HepG2 (cell line): Measurements from ENCODE around the gene MYLK3. TPM values are rescaled to one million over a fixed set of nuclear protein-coding genes. Genes with fewer than 3 reads are reported as not detected.

Experiments used
- ATAC-seq: fragments of 200-7000 bp; cut with Tn5 transposase; 3 replicates; pipeline ENCODE4 v1.9.1; 2020; ENCODE audit warnings: mild to moderate bottlenecking, moderate library complexity
- BruUV-seq: library from RNA; stranded (reverse); fragments of 400-500 nt; replicated peaks from 2 replicates; lab custom pipeline; 2021; lab: Mats Ljungman, UMichigan
- CTCF ChIA-PET: fragments of 300-600 bp; formaldehyde crosslinking; extraction: SDS; loops from one replicate; lab custom pipeline; 2021; ENCODE audit warnings: low total read pairs, inconsistent platforms, low intra/inter-chr PET ratio; lab: Yijun Ruan, JAX
- POLR2A ChIA-PET: fragments of 350-600 bp; sonication (Branson Sonifier 250); formaldehyde crosslinking; loops from one replicate; lab custom pipeline; 2020; ENCODE audit warnings: antibody characterized with exemption, inconsistent platforms; lab: Yijun Ruan, JAX
- DNase-seq: peaks from one replicate; pipeline ENCODE4 v3.0.0-alpha.2; 2015; ENCODE audit warnings: low spot score
- FAIRE-seq: peaks from 3 replicates; lab custom pipeline; 2011; peaks lifted over from hg19 to GRCh38; lab: Jason Lieb, UNC
- H2AFZ ChIP-seq: one replicate; pipeline ENCODE4 v1.6.1; 2011; ENCODE audit warnings: low read length, inconsistent platforms
- H3K27ac ChIP-seq: fragments of 300-600 bp; 3 replicates; pipeline ENCODE4 v1.8.0; 2011; ENCODE audit warnings: mixed run types, mild to moderate bottlenecking, mixed read lengths, low read length, inconsistent platforms; ENCODE audit not compliant: insufficient read depth; ENCODE audit errors: extremely low read length
- H3K27me3 ChIP-seq, 2 experiments: fragments of 200-600 bp in 1 of 2; 2 replicates in 1 of 2; 3 replicates in 1 of 2; pipeline versions ENCODE4 v1.6.0 to v1.8.0; 2011; ENCODE audit warnings: low read length in 2 of 2, mild to moderate bottlenecking in 2 of 2, moderate library complexity in 2 of 2, inconsistent platforms in 1 of 2; ENCODE audit not compliant: insufficient read depth in 2 of 2, control insufficient read depth in 1 of 2
- H3K36me3 ChIP-seq, 2 experiments: fragments of 200-600 bp in 1 of 2; replicated peaks in 1 of 2; 2 replicates in 1 of 2; 3 replicates in 1 of 2; pipeline versions ENCODE4 v1.5.1 to v1.8.0; 2011; ENCODE audit warnings: low read length in 2 of 2, inconsistent platforms in 1 of 2; ENCODE audit not compliant: insufficient read depth in 2 of 2, control insufficient read depth in 1 of 2
- H3K4me1 ChIP-seq: 2 replicates; pipeline ENCODE4 v1.5.1; 2012; ENCODE audit warnings: low read length, inconsistent platforms; ENCODE audit not compliant: insufficient read depth
- H3K4me2 ChIP-seq: 2 replicates; pipeline ENCODE4 v1.6.0; 2011; ENCODE audit warnings: low read depth, low read length, inconsistent platforms
- H3K4me3 ChIP-seq, 3 experiments: fragments of 200-600 bp in 1 of 3; sonication (generic), shearing (Covaris generic) in 1 of 3; replicated peaks in 1 of 3; 2 replicates each; pipeline ENCODE4 v1.5.1; 2011 to 2016; ENCODE audit warnings: low read length in 3 of 3, inconsistent platforms in 2 of 3, low read depth in 2 of 3, mild to moderate bottlenecking in 2 of 3, control low read depth in 1 of 3, mixed read lengths in 1 of 3; ENCODE audit not compliant: insufficient read depth in 1 of 3
- H3K79me2 ChIP-seq: one replicate; pipeline ENCODE4 v1.6.1; 2011; ENCODE audit warnings: low read length, inconsistent platforms; ENCODE audit not compliant: insufficient read depth
- H3K9ac ChIP-seq: 2 replicates; pipeline ENCODE4 v1.6.0; 2011; ENCODE audit warnings: mild to moderate bottlenecking, low read depth, low read length, inconsistent platforms; ENCODE audit not compliant: insufficient read depth
- H3K9me3 ChIP-seq: 2 replicates; pipeline ENCODE4 v1.5.1; 2012; ENCODE audit warnings: mild to moderate bottlenecking, low read length
- H4K20me1 ChIP-seq: 2 replicates; pipeline ENCODE4 v1.6.0; 2011; ENCODE audit warnings: inconsistent platforms, mild to moderate bottlenecking, low read length, moderate library complexity; ENCODE audit not compliant: insufficient read depth
- ARNT ChIP-seq: fragments of 450-650 bp; IDR thresholded peaks from 2 replicates; pipeline ENCODE4 v1.6.1; 2017
- IRX3 ChIP-seq: sonication (generic); formaldehyde crosslinking; IDR thresholded peaks from 2 replicates; pipeline ENCODE4 v1.8.1; 2023; ENCODE audit warnings: mild to moderate bottlenecking, low read depth, missing genetic modification reagents, borderline replicate concordance
- KAT7 ChIP-seq: IDR thresholded peaks from 2 replicates; pipeline ENCODE4 v1.6.1; 2018; ENCODE audit warnings: borderline replicate concordance, missing compliant biosample characterization
- SNRNP70 ChIP-seq: fragments of 200-400 bp; formaldehyde crosslinking; IDR thresholded peaks from 2 replicates; pipeline ENCODE4 v1.6.1; 2017; ENCODE audit warnings: mild to moderate bottlenecking, low read depth, low read length, moderate library complexity
- TRIM22 ChIP-seq: fragments of 450-650 bp; IDR thresholded peaks from 2 replicates; pipeline ENCODE4 v1.6.1; 2017
- TSC22D2 ChIP-seq: sonication (generic); formaldehyde crosslinking; IDR thresholded peaks from 2 replicates; pipeline ENCODE4 v1.5.1; 2020; ENCODE audit warnings: missing genetic modification reagents, mild to moderate bottlenecking, borderline replicate concordance
- ZKSCAN8 ChIP-seq: IDR thresholded peaks from 2 replicates; pipeline ENCODE4 v1.6.1; 2016; ENCODE audit warnings: borderline replicate concordance, missing genetic modification reagents, missing compliant biosample characterization
- ZNF121 ChIP-seq: sonication (generic); formaldehyde crosslinking; IDR thresholded peaks from 2 replicates; pipeline ENCODE4 v1.5.0; 2020; ENCODE audit warnings: mild to moderate bottlenecking, missing genetic modification reagents
- ZNF557 ChIP-seq: sonication (generic); formaldehyde crosslinking; IDR thresholded peaks from 2 replicates; pipeline ENCODE4 v1.4.0; 2020; ENCODE audit warnings: missing genetic modification reagents
- ZNF577 ChIP-seq: sonication (generic); formaldehyde crosslinking; IDR thresholded peaks from 2 replicates; pipeline ENCODE4 v1.4.0; 2020; ENCODE audit warnings: mild to moderate bottlenecking, low read depth, missing genetic modification reagents, borderline replicate concordance
- ZNF841 ChIP-seq: sonication (generic); formaldehyde crosslinking; IDR thresholded peaks from 2 replicates; pipeline ENCODE4 v1.8.1; 2023; ENCODE audit warnings: missing genetic modification reagents, borderline replicate concordance
- WGBS: methylation state at CpG from one replicate; pipeline ENCODE4 v1.1.6; 2017; ENCODE audit warnings: low lambda C conversion rate; 5-methylcytosine and 5-hydroxymethylcytosine counted together
- in situ Hi-C: cut with HindIII; loops from 2 replicates; pipeline ENCODE4 v1.10.0; 2017; ENCODE audit warnings: low pct_unique_long_range_greater_than_20kb; ENCODE audit not compliant: extremely low pct_ligation_motif_present
- intact Hi-C: fragments of 100-400 bp; cut with micrococcal nuclease; formaldehyde crosslinking; loops from one replicate; pipeline ENCODE4 v1.10.0; 2022; ENCODE audit not compliant: unreplicated experiment
- polyA plus RNA-seq, 8 experiments: library from polyadenylated mRNA; depleted of rRNA in 3 of 8; stranded (reverse) in 7 of 8; unstranded in 1 of 8; fragments of >200 nt; fragmentation: Illumina TruSeq in 4 of 8; extraction: Trizol in 4 of 8; gene quantifications; 2 replicates each; pipeline versions ENCODE4 v1.2.1 to v1.2.3, GENCODE V29; 2011 to 2016; ENCODE audit warnings: low read depth in 4 of 8, missing spikeins in 1 of 8, mixed read lengths in 1 of 8; ENCODE audit not compliant: insufficient read depth in 1 of 8
- total RNA-seq, 5 experiments: library from RNA; depleted of rRNA; stranded (reverse); fragments of >200 nt; fragmentation: Illumina TruSeq; extraction: Trizol; gene quantifications; 2 replicates each; pipeline ENCODE4 v1.2.3, GENCODE V29; 2016; ENCODE audit warnings: low read depth in 1 of 5
- TF ChIP-seq, protein P1 (sequence below): IDR thresholded peaks from 2 replicates; pipeline ENCODE4 v1.6.1; 2016; ENCODE audit warnings: missing compliant biosample characterization, missing genetic modification reagents, borderline replicate concordance
- TF ChIP-seq, protein P2 (sequence below): sonication (generic); formaldehyde crosslinking; IDR thresholded peaks from 2 replicates; pipeline ENCODE4 v1.5.1; 2020; ENCODE audit warnings: mild to moderate bottlenecking, missing genetic modification reagents, moderate library complexity
- TF ChIP-seq, protein P3 (sequence below): sonication (generic); formaldehyde crosslinking; IDR thresholded peaks from one replicate; pipeline ENCODE4 v1.5.1; 2020; ENCODE audit warnings: mild to moderate bottlenecking, missing genetic modification reagents; ENCODE audit errors: not compliant biosample characterization

The MYLK3 gene
- total and polyA plus RNA-seq, 2 of the 13 experiments (the other 11 are each of a cell fraction or from before 2014, with no cell fraction given) = 0.04 to 0.18 TPM

GRCh38 chr16:46700048-46700447 is 48.1 kb downstream of the MYLK3 start:
- ChIA-PET CTCF (no interaction called here), POLR2A (no interaction called here)
- Histone ChIP-seq H4K20me1 (no peaks in the 10 kb centered on the region), H3K9ac (no peak overlapping the region), H3K4me2 (no peak overlapping the region), H3K79me2 (no peaks in the 10 kb centered on the region), H3K27ac (no peak overlapping the region), H3K4me1 (no peaks in the 10 kb centered on the region), H3K27me3 (no peaks in the 10 kb centered on the region), H3K4me3 (no peak overlapping the region), H3K36me3 (peaks cover 10 to 30% of the 10 kb centered on the region in 2 experiments), H2AFZ (no peak overlapping the region), H3K9me3 (no peaks in the 10 kb centered on the region)
- DNase-seq = no peak
- WGBS = 93% methylated on average over 3 of the region's 3 CpGs
- in situ Hi-C loops (no loop called here), intact Hi-C loops (no loop called here)
- TF ChIP-seq IRX3 (CRISPR knock-in tag) (no peak), KAT7 (CRISPR knock-in tag) (no peak), ZNF557 (CRISPR knock-in tag) (no peak), SNRNP70 (no peak), TSC22D2 (no peak), ZNF577 (CRISPR knock-in tag) (no peak), ZNF841 (no peak), TRIM22 (no peak), ZNF121 (CRISPR knock-in tag) (no peak), ZKSCAN8 (CRISPR knock-in tag) (no peak), ARNT (no peak)
- TF ChIP-seq, protein P1, sequence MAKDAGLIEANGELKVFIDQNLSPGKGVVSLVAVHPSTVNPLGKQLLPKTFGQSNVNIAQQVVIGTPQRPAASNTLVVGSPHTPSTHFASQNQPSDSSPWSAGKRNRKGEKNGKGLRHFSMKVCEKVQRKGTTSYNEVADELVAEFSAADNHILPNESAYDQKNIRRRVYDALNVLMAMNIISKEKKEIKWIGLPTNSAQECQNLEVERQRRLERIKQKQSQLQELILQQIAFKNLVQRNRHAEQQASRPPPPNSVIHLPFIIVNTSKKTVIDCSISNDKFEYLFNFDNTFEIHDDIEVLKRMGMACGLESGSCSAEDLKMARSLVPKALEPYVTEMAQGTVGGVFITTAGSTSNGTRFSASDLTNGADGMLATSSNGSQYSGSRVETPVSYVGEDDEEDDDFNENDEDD (CRISPR knock-in tag) = no peak
- TF ChIP-seq, protein P2, sequence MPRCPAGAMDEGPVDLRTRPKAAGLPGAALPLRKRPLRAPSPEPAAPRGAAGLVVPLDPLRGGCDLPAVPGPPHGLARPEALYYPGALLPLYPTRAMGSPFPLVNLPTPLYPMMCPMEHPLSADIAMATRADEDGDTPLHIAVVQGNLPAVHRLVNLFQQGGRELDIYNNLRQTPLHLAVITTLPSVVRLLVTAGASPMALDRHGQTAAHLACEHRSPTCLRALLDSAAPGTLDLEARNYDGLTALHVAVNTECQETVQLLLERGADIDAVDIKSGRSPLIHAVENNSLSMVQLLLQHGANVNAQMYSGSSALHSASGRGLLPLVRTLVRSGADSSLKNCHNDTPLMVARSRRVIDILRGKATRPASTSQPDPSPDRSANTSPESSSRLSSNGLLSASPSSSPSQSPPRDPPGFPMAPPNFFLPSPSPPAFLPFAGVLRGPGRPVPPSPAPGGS = no peak
- TF ChIP-seq, protein P3, sequence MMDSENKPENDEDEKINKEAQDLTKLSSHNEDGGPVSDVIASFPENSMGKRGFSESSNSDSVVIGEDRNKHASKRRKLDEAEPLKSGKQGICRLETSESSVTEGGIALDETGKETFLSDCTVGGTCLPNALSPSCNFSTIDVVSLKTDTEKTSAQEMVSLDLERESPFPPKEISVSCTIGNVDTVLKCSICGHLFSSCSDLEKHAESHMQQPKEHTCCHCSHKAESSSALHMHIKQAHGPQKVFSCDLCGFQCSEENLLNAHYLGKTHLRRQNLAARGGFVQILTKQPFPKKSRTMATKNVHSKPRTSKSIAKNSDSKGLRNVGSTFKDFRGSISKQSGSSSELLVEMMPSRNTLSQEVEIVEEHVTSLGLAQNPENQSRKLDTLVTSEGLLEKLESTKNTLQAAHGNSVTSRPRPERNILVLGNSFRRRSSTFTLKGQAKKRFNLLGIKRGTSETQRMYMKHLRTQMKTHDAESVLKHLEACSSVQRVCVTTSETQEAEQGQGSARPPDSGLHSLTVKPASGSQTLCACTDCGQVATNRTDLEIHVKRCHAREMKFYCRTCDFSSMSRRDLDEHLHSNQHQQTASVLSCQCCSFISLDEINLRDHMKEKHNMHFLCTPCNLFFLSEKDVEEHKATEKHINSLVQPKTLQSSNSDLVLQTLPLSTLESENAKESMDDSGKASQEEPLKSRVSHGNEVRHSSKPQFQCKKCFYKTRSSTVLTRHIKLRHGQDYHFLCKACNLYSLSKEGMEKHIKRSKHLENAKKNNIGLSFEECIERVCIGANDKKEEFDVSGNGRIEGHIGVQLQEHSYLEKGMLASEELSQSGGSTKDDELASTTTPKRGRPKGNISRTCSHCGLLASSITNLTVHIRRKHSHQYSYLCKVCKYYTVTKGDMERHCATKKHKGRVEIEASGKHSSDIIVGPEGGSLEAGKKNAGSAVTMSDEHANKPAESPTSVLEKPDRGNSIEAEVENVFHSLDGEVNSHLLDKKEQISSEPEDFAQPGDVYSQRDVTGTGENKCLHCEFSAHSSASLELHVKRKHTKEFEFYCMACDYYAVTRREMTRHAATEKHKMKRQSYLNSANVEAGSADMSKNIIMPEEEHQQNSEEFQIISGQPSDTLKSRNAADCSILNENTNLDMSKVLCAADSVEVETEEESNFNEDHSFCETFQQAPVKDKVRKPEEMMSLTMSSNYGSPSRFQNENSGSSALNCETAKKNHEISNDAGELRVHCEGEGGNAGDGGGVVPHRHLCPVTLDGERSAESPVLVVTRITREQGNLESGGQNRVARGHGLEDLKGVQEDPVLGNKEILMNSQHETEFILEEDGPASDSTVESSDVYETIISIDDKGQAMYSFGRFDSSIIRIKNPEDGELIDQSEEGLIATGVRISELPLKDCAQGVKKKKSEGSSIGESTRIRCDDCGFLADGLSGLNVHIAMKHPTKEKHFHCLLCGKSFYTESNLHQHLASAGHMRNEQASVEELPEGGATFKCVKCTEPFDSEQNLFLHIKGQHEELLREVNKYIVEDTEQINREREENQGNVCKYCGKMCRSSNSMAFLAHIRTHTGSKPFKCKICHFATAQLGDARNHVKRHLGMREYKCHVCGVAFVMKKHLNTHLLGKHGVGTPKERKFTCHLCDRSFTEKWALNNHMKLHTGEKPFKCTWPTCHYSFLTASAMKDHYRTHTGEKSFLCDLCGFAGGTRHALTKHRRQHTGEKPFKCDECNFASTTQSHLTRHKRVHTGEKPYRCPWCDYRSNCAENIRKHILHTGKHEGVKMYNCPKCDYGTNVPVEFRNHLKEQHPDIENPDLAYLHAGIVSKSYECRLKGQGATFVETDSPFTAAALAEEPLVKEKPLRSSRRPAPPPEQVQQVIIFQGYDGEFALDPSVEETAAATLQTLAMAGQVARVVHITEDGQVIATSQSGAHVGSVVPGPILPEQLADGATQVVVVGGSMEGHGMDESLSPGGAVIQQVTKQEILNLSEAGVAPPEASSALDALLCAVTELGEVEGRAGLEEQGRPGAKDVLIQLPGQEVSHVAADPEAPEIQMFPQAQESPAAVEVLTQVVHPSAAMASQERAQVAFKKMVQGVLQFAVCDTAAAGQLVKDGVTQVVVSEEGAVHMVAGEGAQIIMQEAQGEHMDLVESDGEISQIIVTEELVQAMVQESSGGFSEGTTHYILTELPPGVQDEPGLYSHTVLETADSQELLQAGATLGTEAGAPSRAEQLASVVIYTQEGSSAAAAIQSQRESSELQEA (CRISPR knock-in tag) = no peak
- no peak for ATAC-seq
- FAIRE-seq = no peak
- BruUV-seq = no TSS peak
